HepG2 (cell line): ENCODE data around the gene CACNA1C. TPM values are rescaled to one million over a fixed set of nuclear protein-coding genes. Genes with fewer than 3 reads are reported as not detected.

Experiments
- ATAC-seq: fragments of 200-7000 bp; cut with Tn5 transposase; 3 replicates; pipeline ENCODE4 v1.9.1; 2020; ENCODE audit warnings: mild to moderate bottlenecking, moderate library complexity
- BruUV-seq: library from RNA; stranded (reverse); fragments of 400-500 nt; replicated peaks from 2 replicates; lab custom pipeline; 2021; lab: Mats Ljungman, UMichigan
- CTCF ChIA-PET: fragments of 300-600 bp; formaldehyde crosslinking; extraction: SDS; loops from one replicate; lab custom pipeline; 2021; ENCODE audit warnings: low total read pairs, inconsistent platforms, low intra/inter-chr PET ratio; lab: Yijun Ruan, JAX
- POLR2A ChIA-PET: fragments of 350-600 bp; sonication (Branson Sonifier 250); formaldehyde crosslinking; loops from one replicate; lab custom pipeline; 2020; ENCODE audit warnings: antibody characterized with exemption, inconsistent platforms; lab: Yijun Ruan, JAX
- DNase-seq: peaks from one replicate; pipeline ENCODE4 v3.0.0-alpha.2; 2015; ENCODE audit warnings: low spot score
- FAIRE-seq: peaks from 3 replicates; lab custom pipeline; 2011; peaks lifted over from hg19 to GRCh38; lab: Jason Lieb, UNC
- H2AFZ ChIP-seq: one replicate; pipeline ENCODE4 v1.6.1; 2011; ENCODE audit warnings: low read length, inconsistent platforms
- H3K27ac ChIP-seq: fragments of 300-600 bp; 3 replicates; pipeline ENCODE4 v1.8.0; 2011; ENCODE audit warnings: mixed run types, mild to moderate bottlenecking, mixed read lengths, low read length, inconsistent platforms; ENCODE audit not compliant: insufficient read depth; ENCODE audit errors: extremely low read length
- H3K27me3 ChIP-seq, 2 experiments: fragments of 200-600 bp in 1 of 2; 2 replicates in 1 of 2; 3 replicates in 1 of 2; pipeline versions ENCODE4 v1.6.0 to v1.8.0; 2011; ENCODE audit warnings: low read length in 2 of 2, mild to moderate bottlenecking in 2 of 2, moderate library complexity in 2 of 2, inconsistent platforms in 1 of 2; ENCODE audit not compliant: insufficient read depth in 2 of 2, control insufficient read depth in 1 of 2
- H3K36me3 ChIP-seq, 2 experiments: fragments of 200-600 bp in 1 of 2; replicated peaks in 1 of 2; 2 replicates in 1 of 2; 3 replicates in 1 of 2; pipeline versions ENCODE4 v1.5.1 to v1.8.0; 2011; ENCODE audit warnings: low read length in 2 of 2, inconsistent platforms in 1 of 2; ENCODE audit not compliant: insufficient read depth in 2 of 2, control insufficient read depth in 1 of 2
- H3K4me1 ChIP-seq: 2 replicates; pipeline ENCODE4 v1.5.1; 2012; ENCODE audit warnings: low read length, inconsistent platforms; ENCODE audit not compliant: insufficient read depth
- H3K4me2 ChIP-seq: 2 replicates; pipeline ENCODE4 v1.6.0; 2011; ENCODE audit warnings: low read depth, low read length, inconsistent platforms
- H3K4me3 ChIP-seq, 3 experiments: fragments of 200-600 bp in 1 of 3; sonication (generic), shearing (Covaris generic) in 1 of 3; replicated peaks in 1 of 3; 2 replicates each; pipeline ENCODE4 v1.5.1; 2011 to 2016; ENCODE audit warnings: low read length in 3 of 3, inconsistent platforms in 2 of 3, low read depth in 2 of 3, mild to moderate bottlenecking in 2 of 3, control low read depth in 1 of 3, mixed read lengths in 1 of 3; ENCODE audit not compliant: insufficient read depth in 1 of 3
- H3K79me2 ChIP-seq: one replicate; pipeline ENCODE4 v1.6.1; 2011; ENCODE audit warnings: low read length, inconsistent platforms; ENCODE audit not compliant: insufficient read depth
- H3K9ac ChIP-seq: 2 replicates; pipeline ENCODE4 v1.6.0; 2011; ENCODE audit warnings: mild to moderate bottlenecking, low read depth, low read length, inconsistent platforms; ENCODE audit not compliant: insufficient read depth
- H3K9me3 ChIP-seq: 2 replicates; pipeline ENCODE4 v1.5.1; 2012; ENCODE audit warnings: mild to moderate bottlenecking, low read length
- H4K20me1 ChIP-seq: 2 replicates; pipeline ENCODE4 v1.6.0; 2011; ENCODE audit warnings: inconsistent platforms, mild to moderate bottlenecking, low read length, moderate library complexity; ENCODE audit not compliant: insufficient read depth
- ADNP ChIP-seq: sonication (generic); formaldehyde crosslinking; IDR thresholded peaks from 2 replicates; pipeline ENCODE4 v1.4.0; 2020; ENCODE audit warnings: missing genetic modification reagents
- CC2D1A ChIP-seq: sonication (generic); formaldehyde crosslinking; IDR thresholded peaks from 2 replicates; pipeline ENCODE4 v1.8.1; 2023; ENCODE audit warnings: mild to moderate bottlenecking, missing genetic modification reagents
- DMAP1 ChIP-seq: IDR thresholded peaks from 2 replicates; pipeline ENCODE4 v1.6.1; 2016
- GTF3A ChIP-seq: sonication (generic); formaldehyde crosslinking; conservative IDR thresholded peaks from 2 replicates; pipeline ENCODE4 v1.4.0; 2020; ENCODE audit warnings: mild to moderate bottlenecking, missing genetic modification reagents
- IKZF1 ChIP-seq: fragments of 450-650 bp; IDR thresholded peaks from 2 replicates; pipeline ENCODE4 v1.7.1; 2016
- ISX ChIP-seq: sonication (generic); formaldehyde crosslinking; conservative IDR thresholded peaks from 2 replicates; pipeline ENCODE4 v1.5.0; 2020; ENCODE audit warnings: missing genetic modification reagents
- KDM1A ChIP-seq: IDR thresholded peaks from 2 replicates; pipeline ENCODE4 v1.6.1; 2016; ENCODE audit warnings: missing compliant biosample characterization
- KDM5B ChIP-seq: sonication (generic); formaldehyde crosslinking; IDR thresholded peaks from 2 replicates; pipeline ENCODE4 v1.4.0; 2020; ENCODE audit warnings: missing genetic modification reagents, mild to moderate bottlenecking, borderline replicate concordance
- SAFB2 ChIP-seq: sonication (generic); formaldehyde crosslinking; IDR thresholded peaks from 2 replicates; pipeline ENCODE4 v1.5.1; 2020; ENCODE audit warnings: missing genetic modification reagents, low read depth, mild to moderate bottlenecking, borderline replicate concordance
- SIN3A ChIP-seq: IDR thresholded peaks from 2 replicates; pipeline ENCODE4 v1.6.1; 2011; ENCODE audit warnings: low read depth, mild to moderate bottlenecking, control low read depth, low read length, borderline replicate concordance
- SIX1 ChIP-seq: sonication (generic); formaldehyde crosslinking; IDR thresholded peaks from 2 replicates; pipeline ENCODE4 v1.4.0; 2020; ENCODE audit warnings: missing genetic modification reagents, borderline replicate concordance
- ZFP41 ChIP-seq: sonication (generic); formaldehyde crosslinking; IDR thresholded peaks from 2 replicates; pipeline ENCODE4 v1.4.0; 2020; ENCODE audit warnings: mild to moderate bottlenecking, missing genetic modification reagents, borderline replicate concordance
- ZNF235 ChIP-seq: sonication (generic); formaldehyde crosslinking; IDR thresholded peaks from 2 replicates; pipeline ENCODE4 v1.8.1; 2023; ENCODE audit warnings: mild to moderate bottlenecking, missing genetic modification reagents, borderline replicate concordance
- ZNF383 ChIP-seq: sonication (generic); formaldehyde crosslinking; IDR thresholded peaks from 2 replicates; pipeline ENCODE4 v1.4.0; 2020; ENCODE audit warnings: missing genetic modification reagents, mild to moderate bottlenecking, borderline replicate concordance
- ZNF451 ChIP-seq: sonication (generic); formaldehyde crosslinking; IDR thresholded peaks from 2 replicates; pipeline ENCODE4 v1.5.0; 2020; ENCODE audit warnings: mild to moderate bottlenecking, missing genetic modification reagents
- ZNF552 ChIP-seq: sonication (generic); formaldehyde crosslinking; IDR thresholded peaks from 2 replicates; pipeline ENCODE4 v1.9.0; 2022; ENCODE audit warnings: missing genetic modification reagents, mild to moderate bottlenecking, borderline replicate concordance
- WGBS: methylation state at CpG from one replicate; pipeline ENCODE4 v1.1.6; 2017; ENCODE audit warnings: low lambda C conversion rate; 5-methylcytosine and 5-hydroxymethylcytosine counted together
- in situ Hi-C: cut with HindIII; loops from 2 replicates; pipeline ENCODE4 v1.10.0; 2017; ENCODE audit warnings: low pct_unique_long_range_greater_than_20kb; ENCODE audit not compliant: extremely low pct_ligation_motif_present
- intact Hi-C: fragments of 100-400 bp; cut with micrococcal nuclease; formaldehyde crosslinking; loops from one replicate; pipeline ENCODE4 v1.10.0; 2022; ENCODE audit not compliant: unreplicated experiment
- polyA plus RNA-seq, 8 experiments: library from polyadenylated mRNA; depleted of rRNA in 3 of 8; stranded (reverse) in 7 of 8; unstranded in 1 of 8; fragments of >200 nt; fragmentation: Illumina TruSeq in 4 of 8; extraction: Trizol in 4 of 8; gene quantifications; 2 replicates each; pipeline versions ENCODE4 v1.2.1 to v1.2.3, GENCODE V29; 2011 to 2016; ENCODE audit warnings: low read depth in 4 of 8, missing spikeins in 1 of 8, mixed read lengths in 1 of 8; ENCODE audit not compliant: insufficient read depth in 1 of 8
- total RNA-seq, 5 experiments: library from RNA; depleted of rRNA; stranded (reverse); fragments of >200 nt; fragmentation: Illumina TruSeq; extraction: Trizol; gene quantifications; 2 replicates each; pipeline ENCODE4 v1.2.3, GENCODE V29; 2016; ENCODE audit warnings: low read depth in 1 of 5
- TF ChIP-seq, protein P1 (sequence below): sonication (generic); formaldehyde crosslinking; IDR thresholded peaks from 2 replicates; pipeline ENCODE4 v1.5.0; 2020; ENCODE audit warnings: missing genetic modification reagents
- TF ChIP-seq, protein P2 (sequence below): sonication (generic); formaldehyde crosslinking; IDR thresholded peaks from 2 replicates; pipeline ENCODE4 v1.4.0; 2020; ENCODE audit warnings: missing genetic modification reagents, borderline replicate concordance

Gene CACNA1C
- total and polyA plus RNA-seq, 2 of the 13 experiments (the other 11 are each of a cell fraction or from before 2014, with no cell fraction given) = not detected

DNA sequence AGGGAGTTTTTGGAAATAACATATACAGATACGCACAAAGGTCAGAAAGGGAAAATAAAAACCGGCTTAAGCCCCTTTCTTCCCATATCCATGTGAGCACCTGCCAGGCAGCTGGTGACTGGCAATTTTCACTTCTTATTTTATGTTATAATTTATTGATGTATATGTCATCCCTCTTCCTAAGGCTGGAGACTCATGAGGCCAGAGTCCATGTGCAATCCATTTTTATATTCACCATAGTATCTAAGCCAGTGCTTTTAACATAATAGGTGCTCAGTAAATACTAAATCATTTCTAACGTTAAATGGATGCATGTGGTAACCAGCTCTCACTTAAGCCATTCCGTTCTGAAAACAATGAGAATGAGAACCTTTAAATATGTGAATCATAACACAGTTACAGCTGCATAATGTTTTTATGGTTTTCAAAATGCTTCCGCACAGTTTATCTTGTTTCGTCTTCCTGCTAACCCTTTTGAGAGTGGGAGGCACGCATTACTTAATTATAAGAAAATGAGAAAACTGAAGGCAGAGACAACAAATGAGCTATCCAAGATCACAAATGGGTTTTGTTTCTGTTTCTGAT lies 178.3 kb downstream of the CACNA1C start (continued):
- TF ChIP-seq SAFB2 (CRISPR knock-in tag) (no peak), CC2D1A (no peak), IKZF1 (no peak)

DNA sequence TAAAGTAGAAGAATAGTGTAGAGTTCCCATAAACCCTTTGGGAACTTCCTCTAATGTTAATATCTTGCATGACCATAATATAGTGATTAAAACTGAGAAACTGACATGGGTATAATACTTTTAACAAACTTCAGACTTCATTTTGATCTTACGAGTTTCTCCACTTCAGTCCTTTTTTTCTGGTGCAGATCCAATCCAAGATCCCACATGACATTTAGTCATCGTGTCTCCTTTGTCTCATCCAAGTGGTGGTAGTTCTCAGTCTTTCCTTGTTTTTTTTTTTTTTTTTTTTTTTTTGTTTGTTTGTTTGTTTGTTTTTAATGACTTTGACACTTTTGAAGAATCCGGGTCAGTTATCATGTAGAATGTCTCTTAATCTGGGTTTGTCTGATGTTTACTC lies 179.2 kb downstream of the CACNA1C start:
- Histone ChIP-seq H3K4me1 (peaks cover 13% of the 10 kb centered on the region), H4K20me1 (no peaks in the 10 kb centered on the region), H3K36me3 (no peaks in the 10 kb centered on the region), H3K9ac (no peak overlapping the region), H3K27ac (no peak overlapping the region), H3K27me3 (peaks cover 0 to 12% of the 10 kb centered on the region in 2 experiments; a peak in 3 of 5 replicates), H3K4me3 (no peak overlapping the region), H3K4me2 (no peak overlapping the region), H3K79me2 (no peaks in the 10 kb centered on the region), H3K9me3 (no peaks in the 10 kb centered on the region), H2AFZ (no peak overlapping the region)
- FAIRE-seq = no peak
- WGBS = 17% methylated on average over 3 of the region's 3 CpGs
- CTCF ChIA-PET = no interaction called here
- no TSS peak for BruUV-seq
- intact Hi-C loops (no loop called here), in situ Hi-C loops (no loop called here)
- no peak for ATAC-seq
- no peak for DNase-seq
- POLR2A ChIA-PET = no interaction called here
- no peak for TF ChIP-seq DMAP1 (CRISPR knock-in tag)
- TF ChIP-seq, protein P1, sequence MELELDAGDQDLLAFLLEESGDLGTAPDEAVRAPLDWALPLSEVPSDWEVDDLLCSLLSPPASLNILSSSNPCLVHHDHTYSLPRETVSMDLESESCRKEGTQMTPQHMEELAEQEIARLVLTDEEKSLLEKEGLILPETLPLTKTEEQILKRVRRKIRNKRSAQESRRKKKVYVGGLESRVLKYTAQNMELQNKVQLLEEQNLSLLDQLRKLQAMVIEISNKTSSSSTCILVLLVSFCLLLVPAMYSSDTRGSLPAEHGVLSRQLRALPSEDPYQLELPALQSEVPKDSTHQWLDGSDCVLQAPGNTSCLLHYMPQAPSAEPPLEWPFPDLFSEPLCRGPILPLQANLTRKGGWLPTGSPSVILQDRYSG (CRISPR knock-in tag) = no peak
- TF ChIP-seq ZNF235 (CRISPR knock-in tag) = no peak
- no peak for TF ChIP-seq KDM1A (CRISPR knock-in tag)
- TF ChIP-seq SIN3A = no peak
- no peak for TF ChIP-seq ZNF451
- TF ChIP-seq GTF3A (CRISPR knock-in tag) = no peak
- TF ChIP-seq ISX = no peak
- TF ChIP-seq KDM5B (CRISPR knock-in tag) = no peak
- TF ChIP-seq ZNF552 (CRISPR knock-in tag) = no peak
- TF ChIP-seq ZNF383 (CRISPR knock-in tag) = no peak
- TF ChIP-seq ZFP41 (CRISPR knock-in tag) = no peak
- TF ChIP-seq SIX1 = no peak
- TF ChIP-seq, protein P2, sequence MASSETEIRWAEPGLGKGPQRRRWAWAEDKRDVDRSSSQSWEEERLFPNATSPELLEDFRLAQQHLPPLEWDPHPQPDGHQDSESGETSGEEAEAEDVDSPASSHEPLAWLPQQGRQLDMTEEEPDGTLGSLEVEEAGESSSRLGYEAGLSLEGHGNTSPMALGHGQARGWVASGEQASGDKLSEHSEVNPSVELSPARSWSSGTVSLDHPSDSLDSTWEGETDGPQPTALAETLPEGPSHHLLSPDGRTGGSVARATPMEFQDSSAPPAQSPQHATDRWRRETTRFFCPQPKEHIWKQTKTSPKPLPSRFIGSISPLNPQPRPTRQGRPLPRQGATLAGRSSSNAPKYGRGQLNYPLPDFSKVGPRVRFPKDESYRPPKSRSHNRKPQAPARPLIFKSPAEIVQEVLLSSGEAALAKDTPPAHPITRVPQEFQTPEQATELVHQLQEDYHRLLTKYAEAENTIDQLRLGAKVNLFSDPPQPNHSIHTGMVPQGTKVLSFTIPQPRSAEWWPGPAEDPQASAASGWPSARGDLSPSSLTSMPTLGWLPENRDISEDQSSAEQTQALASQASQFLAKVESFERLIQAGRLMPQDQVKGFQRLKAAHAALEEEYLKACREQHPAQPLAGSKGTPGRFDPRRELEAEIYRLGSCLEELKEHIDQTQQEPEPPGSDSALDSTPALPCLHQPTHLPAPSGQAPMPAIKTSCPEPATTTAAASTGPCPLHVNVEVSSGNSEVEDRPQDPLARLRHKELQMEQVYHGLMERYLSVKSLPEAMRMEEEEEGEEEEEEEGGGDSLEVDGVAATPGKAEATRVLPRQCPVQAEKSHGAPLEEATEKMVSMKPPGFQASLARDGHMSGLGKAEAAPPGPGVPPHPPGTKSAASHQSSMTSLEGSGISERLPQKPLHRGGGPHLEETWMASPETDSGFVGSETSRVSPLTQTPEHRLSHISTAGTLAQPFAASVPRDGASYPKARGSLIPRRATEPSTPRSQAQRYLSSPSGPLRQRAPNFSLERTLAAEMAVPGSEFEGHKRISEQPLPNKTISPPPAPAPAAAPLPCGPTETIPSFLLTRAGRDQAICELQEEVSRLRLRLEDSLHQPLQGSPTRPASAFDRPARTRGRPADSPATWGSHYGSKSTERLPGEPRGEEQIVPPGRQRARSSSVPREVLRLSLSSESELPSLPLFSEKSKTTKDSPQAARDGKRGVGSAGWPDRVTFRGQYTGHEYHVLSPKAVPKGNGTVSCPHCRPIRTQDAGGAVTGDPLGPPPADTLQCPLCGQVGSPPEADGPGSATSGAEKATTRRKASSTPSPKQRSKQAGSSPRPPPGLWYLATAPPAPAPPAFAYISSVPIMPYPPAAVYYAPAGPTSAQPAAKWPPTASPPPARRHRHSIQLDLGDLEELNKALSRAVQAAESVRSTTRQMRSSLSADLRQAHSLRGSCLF (CRISPR knock-in tag) = no peak
- TF ChIP-seq ADNP (CRISPR knock-in tag) = no peak
